HG03064 (cell line): ENCODE measurements around the gene BLOC1S6.
A peak's percentile ranks its signal among the peaks of the same experiment; 100 is the strongest.

Source experiments
- ATAC-seq: cut with Tn5 transposase; IDR thresholded peaks from one replicate; pipeline ENCODE4 v1.9.1; 2021; ENCODE audit warnings: low read depth; ENCODE audit not compliant: unreplicated experiment

BLOC1S6 gene

DNA sequence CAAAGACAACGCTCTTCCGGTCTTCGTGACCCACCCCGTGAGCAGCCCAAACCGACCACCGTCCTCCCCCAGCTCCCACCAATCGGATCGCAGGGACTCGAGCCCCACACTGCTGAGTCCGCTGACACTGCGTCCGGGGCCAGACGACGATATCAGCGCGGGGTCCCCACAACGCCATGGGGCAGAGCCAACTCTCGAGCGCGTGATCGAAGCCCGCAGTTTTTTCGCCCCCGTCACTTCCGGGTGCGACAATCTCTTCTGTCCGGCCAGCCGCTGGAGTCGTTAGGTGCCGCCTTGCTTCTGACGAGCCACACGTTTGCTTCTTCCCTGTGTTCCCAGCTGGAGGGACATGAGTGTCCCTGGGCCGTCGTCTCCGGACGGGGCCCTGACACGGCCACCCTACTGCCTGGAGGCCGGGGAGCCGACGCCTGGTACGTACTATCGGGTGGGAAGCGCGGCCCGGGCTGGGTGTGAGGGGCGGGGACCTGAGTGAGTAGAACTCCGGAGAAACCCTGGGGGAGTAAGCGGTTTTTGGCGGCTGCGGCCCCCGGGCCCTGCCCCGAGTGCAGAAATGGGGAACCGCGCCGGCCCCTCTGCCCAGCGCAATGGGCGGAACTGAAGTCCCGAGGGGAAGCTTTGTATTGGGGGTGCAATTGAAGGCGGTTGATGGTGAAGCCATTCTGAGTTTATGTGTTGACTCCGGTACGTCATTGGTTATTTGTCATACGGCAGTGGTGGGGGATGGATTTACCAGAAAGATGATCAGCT, at the start of gene BLOC1S6:
BLOC1S6 (plus strand) TSS at position 285 of the 768 bp plus-strand sequence; CDS start at position 350, 65 bp downstream.
- peak; percentile 71 for ATAC-seq

- ATAC-seq = no peak
Observed at GRCh38 chr15:45539680-45540079, 47.5 kb upstream of the BLOC1S6 start.

GRCh38 chr15:45540531-45540930, 46.6 kb upstream of the BLOC1S6 start:
- no peak for ATAC-seq

DNA sequence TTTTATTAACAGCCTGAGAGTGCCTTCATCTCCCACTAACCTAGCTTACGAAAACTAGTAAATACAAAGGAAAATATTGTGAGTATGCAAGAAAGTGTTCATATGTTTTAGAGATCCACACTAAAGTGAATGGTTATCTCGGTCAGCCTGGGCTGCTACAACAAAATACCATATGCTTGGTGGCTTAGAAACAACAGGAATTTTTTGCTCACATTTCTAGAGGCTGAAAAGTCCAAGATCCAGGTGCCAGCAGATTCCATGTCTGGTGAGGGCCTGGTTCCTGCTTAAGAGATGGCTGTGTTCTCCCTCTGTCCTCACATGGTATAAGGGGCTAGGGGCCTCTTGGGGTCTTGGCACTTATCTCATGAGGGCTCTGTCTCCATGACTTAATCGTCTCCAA, 44.1 kb upstream of the BLOC1S6 start:
- ATAC-seq = no peak

DNA sequence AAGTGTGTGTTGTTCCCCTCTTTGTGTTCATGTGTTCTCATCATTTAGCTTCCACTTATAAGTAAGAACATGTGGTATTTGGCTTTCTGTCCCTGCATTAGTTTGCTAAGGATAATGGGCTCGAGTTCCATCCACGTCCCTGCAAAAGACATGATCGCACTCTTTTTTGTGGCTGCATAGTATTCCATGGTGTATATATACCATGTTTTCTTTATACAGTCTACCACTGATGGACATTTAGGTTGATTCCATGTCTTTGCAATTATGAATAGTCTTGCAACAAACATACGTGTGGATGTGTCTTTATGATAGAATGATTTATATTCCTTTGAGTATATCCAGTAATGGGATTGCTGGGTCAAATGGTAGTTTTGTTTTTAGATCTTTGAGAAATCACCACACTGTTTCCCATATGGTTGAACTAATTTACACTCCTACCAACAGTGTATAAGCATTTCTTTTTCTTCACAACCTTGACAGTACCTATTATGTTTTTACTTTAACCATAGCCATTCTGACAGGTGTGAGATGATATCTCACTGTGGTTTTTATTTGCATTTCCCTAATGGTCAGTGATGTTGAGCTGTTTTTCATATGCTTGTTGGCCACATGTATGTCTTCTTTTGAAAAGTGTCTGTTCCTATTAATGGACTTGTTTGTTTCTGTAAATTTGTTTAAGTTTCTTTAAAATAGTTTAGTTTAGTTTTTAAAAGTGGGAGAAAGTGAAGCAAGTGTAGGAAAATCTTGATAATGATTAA, 42.7 kb upstream of the BLOC1S6 start:
- no peak for ATAC-seq

DNA sequence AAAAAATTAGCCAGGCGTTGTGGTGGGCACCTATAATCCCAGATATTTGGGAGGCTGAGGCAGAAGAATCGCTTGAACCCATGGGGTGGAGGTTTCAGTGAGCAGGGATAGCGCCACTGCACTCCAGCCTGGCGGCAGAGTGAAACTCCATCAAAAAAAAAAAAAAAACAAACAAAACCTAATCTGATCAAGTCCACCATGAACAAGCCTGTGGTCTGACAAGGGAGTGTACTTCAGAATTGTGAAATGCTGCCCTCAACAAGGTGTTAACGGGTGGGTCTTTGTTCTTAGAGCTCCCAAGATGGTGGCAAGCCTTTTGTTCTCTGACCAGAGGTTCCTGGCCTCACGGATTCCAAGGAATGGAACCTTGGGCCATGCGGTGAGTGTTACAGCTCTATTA, 40.4 kb upstream of the BLOC1S6 start:
- ATAC-seq = no peak

- no peak for ATAC-seq
Observed at GRCh38 chr15:45548753-45549520, 38.2 kb upstream of the BLOC1S6 start.

DNA sequence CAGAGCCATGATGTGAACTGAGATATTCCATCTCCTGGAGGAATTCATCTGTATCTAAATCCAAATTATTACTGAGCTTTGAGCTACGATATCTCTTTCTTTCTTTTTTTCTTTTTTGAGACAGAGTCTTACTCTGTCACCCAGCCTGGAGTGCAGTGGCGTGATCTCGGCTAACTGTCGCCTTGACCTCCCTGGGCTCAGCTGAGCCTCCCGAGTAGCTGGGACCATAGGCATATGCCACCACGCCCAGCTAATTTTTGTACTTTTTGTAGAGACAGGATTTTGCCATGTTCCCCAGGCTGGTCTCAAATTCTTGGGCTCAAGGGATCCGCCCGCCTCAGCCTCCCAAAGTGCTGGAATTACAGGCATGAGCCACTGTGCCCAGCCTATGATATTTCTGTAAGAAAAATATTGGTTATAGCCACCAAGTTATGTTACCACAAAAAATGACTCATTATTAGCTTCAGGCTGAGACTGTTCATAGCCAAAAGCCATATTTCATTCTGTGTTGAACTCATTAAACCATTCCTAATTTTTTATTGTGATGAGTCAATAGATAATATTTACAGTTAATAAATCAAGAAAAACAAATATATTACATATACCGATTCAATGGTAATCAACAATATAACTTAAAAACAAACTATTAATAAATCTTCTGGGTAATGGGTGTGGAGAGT, 37.5 kb upstream of the BLOC1S6 start:
- ATAC-seq = no peak

DNA sequence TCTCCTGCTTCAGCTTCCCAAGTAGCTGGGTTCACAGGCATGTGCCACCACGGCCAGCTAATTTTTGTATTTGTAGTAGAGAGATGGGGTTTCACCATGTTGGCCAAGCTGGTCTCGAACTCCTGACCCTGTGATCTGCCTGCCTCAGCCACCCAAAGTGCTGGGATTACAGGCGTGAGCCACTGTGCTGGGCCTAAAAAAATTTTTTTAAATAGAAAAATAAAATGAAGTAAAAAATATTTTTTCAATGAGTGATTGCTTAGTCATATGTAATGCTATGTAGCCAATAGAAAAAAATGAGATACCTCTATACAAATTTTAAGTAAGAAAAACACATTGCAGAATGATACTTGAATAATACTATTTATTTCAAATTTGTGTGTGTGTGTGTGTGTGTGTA, 36.7 kb upstream of the BLOC1S6 start:
- ATAC-seq = no peak

GRCh38 chr15:45551676-45552075, 35.5 kb upstream of the BLOC1S6 start:
- ATAC-seq = no peak

GRCh38 chr15:45555934-45556608, 31.1 kb upstream of the BLOC1S6 start:
- ATAC-seq = no peak

DNA sequence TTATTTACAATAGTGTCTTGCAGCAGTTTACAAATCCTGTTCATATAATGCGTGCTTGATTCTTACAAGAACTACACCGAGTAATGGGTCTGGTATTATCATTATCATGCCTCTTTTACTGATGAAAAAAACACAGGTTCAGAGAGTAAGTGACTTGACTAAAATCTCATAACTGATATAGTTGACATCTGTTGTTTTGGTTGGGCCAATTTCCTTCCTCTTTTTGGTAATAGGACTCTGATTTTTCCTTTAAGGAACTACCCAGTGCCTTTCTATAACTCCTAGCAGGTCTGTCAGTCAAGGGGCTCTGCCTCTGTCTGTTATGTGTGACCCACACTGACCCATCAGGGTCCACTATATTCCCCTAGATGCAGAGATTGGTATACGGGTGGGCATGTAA, 14.6 kb upstream of the BLOC1S6 start:
- no peak for ATAC-seq

DNA sequence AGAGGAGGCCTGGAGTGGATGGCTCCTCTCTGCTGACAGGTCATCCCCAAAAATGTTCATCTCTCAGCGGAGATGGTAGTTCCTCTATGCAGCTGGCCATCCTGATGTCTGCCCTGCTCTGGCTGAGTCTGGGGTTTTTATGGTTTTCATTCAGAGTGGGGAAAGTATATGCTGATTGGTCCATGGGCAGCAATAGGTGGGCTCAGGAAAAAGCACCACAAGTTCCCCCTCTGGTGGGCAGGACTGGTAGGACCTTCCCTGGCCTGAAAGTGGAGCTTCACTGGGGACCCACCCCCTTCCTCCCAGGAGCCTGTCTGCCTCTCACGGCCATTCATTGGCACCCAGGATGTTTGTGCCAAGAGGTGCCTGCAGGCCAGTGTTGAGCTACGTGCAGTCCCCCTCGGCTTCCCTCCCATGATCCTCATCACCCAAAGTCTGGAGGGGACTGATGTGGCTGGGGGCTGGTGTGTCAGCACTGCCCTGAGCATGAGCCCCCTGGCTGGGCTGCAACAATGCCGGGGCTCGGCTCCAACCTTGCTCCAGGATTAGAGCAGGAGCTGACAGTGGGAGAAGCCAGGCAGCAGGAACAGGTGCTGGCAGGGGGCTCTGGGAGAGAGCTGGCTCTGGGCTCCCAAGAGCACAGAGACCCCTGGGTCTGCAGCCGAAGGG, 13.1 kb upstream of the BLOC1S6 start:
- ATAC-seq = no peak

DNA sequence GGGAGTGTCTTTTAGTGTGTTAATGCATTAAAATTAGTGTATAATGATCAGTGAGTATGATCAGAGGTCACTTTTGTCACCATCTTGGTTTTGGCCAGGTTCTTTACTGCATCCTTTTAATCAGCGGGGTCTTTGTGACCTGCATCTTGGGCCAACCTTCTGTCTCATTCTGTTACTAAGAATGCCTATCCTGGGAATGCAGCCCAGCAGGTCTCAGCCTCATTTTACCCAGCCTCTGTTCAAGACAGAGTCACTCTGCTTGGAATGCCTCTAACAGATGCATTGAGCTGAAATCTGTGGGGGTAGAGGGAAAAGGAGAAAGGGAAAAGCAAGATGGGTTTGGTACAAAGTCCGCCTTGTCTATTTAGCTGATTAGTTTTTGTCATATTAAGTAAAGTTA, 5.3 kb upstream of the BLOC1S6 start:
- ATAC-seq = no peak

GRCh38 chr15:45583731-45584639, 3.2 kb upstream of the BLOC1S6 start:
- ATAC-seq = no peak

DNA sequence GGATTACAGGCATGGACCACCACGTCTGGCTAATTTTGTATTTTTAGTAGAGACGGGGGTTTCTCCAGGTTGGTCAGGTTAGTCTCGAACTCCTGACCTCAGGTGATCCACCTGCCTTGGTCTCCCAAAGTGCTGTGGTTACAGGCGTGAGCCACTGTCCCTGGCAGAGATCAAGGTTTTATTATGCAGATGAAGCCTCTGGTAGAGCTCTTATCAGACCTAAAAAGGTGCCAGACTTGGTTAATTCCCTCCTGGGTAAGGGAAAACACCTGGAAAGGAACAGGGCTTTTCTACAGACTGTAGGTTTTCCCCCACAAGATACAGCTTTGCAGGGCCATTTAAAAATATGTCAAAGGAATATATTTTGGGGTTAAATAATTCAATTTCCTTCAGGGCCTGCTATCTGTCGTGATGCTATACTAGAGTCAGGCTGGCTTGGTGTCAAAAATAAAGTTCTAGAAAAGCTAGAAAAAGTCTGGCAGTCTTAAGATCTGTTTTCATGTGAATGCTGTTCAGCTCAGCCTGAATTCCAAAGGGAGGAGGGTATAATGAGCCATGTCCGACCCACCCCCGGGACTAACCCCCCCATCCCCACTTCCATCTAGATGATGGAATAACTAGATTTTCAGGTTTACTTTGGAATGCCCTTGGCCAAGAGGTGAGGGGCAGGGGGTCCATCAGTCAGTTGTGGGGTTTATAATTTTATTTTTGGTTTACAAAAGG, 1.9 kb upstream of the BLOC1S6 start:
- ATAC-seq = no peak

GRCh38 chr15:45586125-45586524, 1.1 kb upstream of the BLOC1S6 start:
- ATAC-seq = no peak

GRCh38 chr15:45586601-45587094, 531 bp upstream of the BLOC1S6 start:
- ATAC-seq = peak; percentile 2
